Measurements from ENCODE around the gene HELZ.

- TF ChIP-seq, protein P1, sequence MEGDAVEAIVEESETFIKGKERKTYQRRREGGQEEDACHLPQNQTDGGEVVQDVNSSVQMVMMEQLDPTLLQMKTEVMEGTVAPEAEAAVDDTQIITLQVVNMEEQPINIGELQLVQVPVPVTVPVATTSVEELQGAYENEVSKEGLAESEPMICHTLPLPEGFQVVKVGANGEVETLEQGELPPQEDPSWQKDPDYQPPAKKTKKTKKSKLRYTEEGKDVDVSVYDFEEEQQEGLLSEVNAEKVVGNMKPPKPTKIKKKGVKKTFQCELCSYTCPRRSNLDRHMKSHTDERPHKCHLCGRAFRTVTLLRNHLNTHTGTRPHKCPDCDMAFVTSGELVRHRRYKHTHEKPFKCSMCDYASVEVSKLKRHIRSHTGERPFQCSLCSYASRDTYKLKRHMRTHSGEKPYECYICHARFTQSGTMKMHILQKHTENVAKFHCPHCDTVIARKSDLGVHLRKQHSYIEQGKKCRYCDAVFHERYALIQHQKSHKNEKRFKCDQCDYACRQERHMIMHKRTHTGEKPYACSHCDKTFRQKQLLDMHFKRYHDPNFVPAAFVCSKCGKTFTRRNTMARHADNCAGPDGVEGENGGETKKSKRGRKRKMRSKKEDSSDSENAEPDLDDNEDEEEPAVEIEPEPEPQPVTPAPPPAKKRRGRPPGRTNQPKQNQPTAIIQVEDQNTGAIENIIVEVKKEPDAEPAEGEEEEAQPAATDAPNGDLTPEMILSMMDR (IDR thresholded peaks at IDR 0.05): no peak
- no peak for TF ChIP-seq EP300 (IDR thresholded peaks at IDR 0.05)
- no peak for TF ChIP-seq POLR2A (IDR thresholded peaks at IDR 0.05)
Measured at GRCh38 chr17:67229109-67229955, 15.7 kb downstream of the HELZ start.
